ENCODE results near the gene VPS16.
"Not testable (repeated sequence)": the region's sequence is repeated elsewhere in the genome, so short reads cannot be mapped to it uniquely, and the experiment has no call there.

GRCh38 chr20:2831206-2831605, 9.3 kb upstream of the VPS16 start:
- TF ChIP-seq, protein P1, sequence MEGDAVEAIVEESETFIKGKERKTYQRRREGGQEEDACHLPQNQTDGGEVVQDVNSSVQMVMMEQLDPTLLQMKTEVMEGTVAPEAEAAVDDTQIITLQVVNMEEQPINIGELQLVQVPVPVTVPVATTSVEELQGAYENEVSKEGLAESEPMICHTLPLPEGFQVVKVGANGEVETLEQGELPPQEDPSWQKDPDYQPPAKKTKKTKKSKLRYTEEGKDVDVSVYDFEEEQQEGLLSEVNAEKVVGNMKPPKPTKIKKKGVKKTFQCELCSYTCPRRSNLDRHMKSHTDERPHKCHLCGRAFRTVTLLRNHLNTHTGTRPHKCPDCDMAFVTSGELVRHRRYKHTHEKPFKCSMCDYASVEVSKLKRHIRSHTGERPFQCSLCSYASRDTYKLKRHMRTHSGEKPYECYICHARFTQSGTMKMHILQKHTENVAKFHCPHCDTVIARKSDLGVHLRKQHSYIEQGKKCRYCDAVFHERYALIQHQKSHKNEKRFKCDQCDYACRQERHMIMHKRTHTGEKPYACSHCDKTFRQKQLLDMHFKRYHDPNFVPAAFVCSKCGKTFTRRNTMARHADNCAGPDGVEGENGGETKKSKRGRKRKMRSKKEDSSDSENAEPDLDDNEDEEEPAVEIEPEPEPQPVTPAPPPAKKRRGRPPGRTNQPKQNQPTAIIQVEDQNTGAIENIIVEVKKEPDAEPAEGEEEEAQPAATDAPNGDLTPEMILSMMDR (IDR thresholded peaks at IDR 0.05) = not testable (repeated sequence)
- not testable (repeated sequence) for TF ChIP-seq POLR2A (IDR thresholded peaks at IDR 0.05; ENCODE audit: low read depth)
